NCI-H226 (cell line): ENCODE measurements around the gene PDLIM1.
"Not testable (repeated sequence)": the region's sequence is repeated elsewhere in the genome, so short reads cannot be mapped to it uniquely, and the experiment has no call there.

Experiments used
- DNase-seq: peaks from one replicate; pipeline ENCODE4 v3.0.0-alpha.2; 2015

The PDLIM1 gene

DNA sequence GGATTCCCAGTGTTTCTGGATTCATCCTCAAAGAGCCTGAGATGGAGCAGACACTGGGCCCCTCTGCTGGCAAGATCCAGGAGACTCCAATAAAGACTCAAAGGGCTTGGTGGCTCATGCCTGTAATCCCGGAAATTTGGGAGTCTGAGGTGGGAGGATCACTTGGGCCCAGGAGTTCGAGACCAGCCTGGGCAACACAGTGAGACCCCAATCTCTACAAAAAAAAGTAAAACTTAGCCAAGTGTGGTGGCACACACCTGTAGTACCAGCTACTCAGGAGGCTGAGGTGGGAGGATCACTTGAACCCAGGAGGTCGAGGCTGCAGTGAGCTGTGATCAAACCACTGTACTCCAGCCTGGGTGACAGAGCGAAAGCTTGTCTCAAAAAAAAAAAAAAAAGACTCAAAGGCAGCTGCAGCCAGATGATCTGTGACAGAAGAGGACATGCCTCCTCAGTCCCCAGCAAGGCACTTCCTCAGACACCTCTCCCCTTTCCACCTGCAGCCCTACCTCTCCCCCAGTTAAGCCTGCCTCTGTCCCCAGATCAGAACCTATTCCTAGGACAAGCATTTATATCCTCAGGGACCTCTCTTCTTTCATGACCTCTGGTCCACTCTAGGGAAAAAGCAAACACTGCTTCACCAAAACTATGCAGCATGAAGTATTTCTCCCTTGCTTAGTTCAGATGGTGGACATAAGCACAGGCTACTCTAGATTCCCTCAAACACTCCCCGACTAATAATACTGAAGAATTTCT, 27.9 kb downstream of the PDLIM1 start:
- no peak for DNase-seq

DNA sequence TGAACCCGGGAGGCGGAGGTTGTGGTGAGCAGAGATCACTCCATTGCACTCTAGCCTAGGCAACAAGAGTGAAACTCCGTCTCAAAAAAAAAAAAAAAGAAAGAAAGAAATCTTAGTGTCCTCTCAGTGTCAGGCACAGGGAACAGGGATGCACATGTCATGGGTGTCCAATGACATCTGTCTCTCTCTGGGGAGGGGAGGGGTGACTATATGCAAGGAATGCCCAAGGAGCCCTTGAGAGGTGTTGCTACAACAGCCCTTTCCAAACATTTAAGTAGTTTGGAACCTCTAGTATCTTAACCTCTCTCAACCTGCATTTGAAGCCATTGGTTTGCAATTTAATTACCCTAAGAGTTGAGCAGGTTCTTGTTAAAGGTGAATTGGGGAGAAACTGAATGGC, 28.9 kb downstream of the PDLIM1 start:
- no peak for DNase-seq

DNA sequence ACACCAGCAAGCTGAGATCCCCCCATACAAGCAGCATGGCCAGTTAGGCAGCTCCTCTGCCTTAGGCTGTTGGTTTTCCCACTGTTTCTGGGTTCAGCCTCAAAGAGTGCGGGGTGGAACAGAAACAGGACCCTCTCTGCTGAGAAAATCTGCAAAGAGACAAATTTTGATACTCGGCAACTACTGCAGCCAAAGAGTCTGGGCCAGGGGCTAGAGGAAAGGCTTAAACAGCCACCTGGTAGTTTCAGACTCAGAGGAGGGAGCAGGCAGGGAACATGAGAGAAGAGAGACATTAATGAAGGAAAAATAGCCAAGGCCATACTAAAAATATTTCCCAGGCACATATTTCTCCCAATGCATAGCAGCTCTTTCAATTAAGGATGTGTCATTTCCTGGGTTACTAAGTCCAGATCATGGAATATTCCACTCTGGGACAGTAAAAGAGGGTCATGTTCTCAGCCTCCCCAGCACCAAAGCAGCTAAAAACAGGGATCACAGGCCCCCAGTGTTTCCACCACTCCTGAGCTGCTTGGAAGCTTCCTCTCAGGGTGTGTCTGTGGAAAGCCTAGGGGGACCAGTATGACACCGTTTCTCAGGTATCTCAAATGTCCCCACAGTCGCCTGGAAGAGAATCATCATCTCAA, 29.8 kb downstream of the PDLIM1 start:
- DNase-seq: peak; percentile 65

DNA sequence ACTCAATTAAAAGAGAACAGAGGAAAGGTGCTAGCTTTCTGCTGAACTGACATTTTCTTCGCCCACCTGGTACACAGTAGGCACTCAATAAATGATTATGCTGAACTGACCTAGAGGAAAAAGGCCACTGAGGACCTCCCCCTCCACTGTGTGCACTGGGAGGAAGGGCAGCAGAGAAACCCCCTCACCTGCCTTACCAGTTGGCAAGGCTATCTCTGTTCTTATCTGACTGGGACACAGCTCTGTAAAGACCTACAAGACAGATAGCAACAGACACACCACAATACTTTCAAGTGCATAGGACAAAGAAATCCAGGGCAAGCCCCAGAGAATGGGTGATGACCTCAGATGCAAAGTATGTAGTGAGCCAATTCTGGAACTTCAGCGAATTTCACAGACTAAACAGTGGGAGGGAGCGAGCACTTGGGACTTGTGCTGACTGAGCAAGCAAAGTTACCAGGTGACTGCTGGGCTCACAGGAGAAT, 30.4 kb downstream of the PDLIM1 start:
- peak; percentile 94 for DNase-seq

DNA sequence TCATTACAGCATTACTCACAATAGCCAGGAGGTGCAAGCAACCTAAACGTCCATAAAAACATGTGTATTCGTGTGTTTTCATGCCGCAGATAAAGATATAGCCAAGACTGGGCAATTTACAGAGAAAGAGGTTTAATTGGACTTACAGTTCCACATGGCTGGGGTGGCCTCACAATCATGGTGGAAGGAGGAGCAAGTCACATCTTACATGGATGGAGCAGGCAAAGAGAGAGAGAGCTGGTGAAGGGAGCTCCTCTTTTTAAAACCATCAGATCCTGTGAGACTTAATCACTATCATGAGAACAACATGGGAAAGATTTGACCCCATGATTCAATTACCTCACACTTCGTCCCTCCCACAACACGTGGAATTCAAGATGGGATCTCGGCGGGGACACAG, 33.0 kb downstream of the PDLIM1 start:
- no peak for DNase-seq

DNA sequence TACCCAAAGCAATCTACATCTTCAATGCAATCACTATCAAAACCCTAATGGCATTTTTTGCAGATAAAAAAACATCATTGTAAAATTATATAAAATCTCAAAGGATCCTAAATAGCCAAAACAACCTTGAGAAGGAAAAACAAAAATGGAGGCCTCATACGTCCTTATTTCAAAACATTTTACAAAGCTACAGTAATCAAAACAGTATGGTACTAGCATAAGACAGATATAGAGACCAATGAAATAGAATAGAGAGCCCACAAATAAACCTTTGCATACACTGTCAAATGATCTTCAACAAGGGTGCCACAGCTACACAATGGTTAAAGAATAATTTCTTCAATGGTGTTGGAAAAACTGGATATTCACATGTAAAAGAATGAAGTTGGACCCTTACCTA, 34.5 kb downstream of the PDLIM1 start:
- DNase-seq: no peak

DNA sequence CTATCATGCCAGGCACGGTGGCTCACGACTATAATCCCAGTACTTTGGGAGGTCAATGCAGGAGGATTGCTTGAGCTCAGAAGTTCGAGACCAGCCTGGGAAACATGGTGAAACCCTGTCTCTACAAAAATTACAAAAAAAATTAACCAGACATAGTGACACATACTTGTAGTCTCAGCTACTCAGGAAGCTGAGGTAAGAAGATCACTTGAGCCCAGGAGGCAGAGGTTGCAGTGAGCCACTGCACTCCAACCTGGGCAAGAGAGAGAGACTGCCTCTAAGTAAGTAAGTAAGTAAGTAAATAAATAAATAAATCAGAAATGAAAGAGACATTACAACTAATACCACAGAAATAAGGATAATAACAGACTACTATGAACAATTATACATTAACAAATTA, 36.2 kb downstream of the PDLIM1 start:
- no peak for DNase-seq

DNA sequence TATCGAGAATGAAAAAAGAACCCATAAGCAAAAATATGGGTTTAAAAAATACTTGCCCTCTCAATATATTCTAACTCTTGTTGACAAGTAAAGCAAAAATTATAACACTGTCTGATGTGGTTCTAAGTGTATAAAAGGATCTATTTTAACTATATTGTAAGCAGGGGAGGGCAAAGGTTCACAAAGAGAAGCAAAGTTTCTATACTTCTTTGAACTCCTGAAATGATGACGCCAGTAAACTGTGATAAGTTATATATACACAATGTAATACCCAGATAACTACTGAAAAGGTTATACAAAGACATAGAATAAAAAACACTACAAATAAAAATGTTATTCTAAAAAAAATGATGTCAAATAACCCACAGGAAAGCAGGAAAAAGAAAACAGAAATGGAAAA, 37.1 kb downstream of the PDLIM1 start:
- no peak for DNase-seq

DNA sequence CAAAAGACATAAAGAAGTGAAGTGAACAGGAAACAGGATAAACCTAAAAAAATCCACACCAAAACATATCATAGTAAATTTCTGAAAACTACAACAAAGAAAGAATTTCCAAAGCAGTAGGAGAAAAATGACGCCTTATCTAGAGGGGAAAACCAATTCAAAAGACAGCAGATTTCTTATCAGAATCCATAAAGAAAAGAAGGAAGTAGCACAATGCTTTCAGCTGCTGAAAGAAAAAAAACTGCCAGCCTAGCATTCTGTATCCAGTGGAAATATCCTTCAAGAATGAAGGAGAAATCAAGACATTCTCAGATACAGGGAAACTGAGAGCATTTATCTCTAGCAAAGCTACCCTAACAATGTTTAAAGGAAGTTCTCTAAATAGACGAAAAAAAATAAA, 37.8 kb downstream of the PDLIM1 start:
- no peak for DNase-seq

DNA sequence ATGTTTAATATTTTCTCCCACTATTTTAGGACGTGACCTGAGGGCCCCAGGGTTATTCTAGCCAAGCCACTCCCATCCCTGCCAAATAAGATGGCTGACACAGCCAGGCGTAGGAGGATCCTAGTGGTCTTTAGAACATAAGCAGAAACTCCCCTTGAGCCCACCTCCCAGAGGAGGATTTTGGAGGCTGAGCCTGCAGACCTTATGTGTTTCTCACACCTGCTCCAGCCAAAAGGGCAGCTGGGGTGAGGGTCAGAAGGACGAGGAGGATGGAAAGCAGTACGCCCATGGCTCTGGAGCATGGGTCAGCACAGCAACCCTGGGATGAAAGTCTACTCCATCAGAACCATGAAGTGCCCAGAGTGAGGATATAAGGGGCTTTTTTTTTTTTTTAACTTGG, 39.9 kb downstream of the PDLIM1 start:
- DNase-seq: no peak

DNA sequence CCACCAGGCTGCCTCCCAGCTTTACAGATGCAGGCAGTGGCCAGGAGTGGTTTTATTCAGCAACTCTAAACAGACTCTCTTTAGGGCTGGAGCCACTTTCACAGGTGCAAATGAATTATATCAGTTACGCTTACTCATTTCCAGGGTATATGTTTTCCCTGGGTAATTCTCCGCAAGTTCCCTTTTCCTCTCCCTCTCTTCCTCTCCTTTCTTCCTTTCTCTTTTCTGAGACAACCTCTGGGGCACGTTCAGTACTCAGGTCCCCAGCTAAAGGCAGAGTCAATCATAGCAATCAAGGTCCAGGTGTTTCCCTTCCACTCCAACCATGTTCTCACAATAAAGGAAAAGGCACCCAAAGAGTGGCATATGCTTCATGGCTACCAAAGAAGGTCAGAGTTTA, 41.3 kb downstream of the PDLIM1 start:
- no peak for DNase-seq

DNA sequence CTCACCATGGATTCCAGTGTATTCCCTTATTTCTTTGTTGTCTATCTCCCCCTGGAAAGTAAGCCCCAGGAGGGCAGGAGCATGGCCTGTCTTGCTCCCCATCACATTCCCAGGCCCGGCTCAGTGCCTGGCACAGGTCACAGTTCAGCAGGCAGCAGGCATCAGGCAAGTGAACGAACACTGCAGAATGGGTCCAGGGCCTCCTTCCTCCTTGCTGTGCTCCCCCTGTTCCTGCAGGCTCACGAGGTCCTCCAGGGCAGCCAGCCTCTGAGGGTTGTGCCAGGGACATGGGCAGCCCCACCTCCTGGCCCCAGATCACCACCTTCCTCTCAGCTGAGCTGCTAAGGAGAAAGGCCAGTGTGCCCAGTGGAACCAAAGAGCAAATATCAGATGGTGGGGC, 41.8 kb downstream of the PDLIM1 start:
- no peak for DNase-seq

DNA sequence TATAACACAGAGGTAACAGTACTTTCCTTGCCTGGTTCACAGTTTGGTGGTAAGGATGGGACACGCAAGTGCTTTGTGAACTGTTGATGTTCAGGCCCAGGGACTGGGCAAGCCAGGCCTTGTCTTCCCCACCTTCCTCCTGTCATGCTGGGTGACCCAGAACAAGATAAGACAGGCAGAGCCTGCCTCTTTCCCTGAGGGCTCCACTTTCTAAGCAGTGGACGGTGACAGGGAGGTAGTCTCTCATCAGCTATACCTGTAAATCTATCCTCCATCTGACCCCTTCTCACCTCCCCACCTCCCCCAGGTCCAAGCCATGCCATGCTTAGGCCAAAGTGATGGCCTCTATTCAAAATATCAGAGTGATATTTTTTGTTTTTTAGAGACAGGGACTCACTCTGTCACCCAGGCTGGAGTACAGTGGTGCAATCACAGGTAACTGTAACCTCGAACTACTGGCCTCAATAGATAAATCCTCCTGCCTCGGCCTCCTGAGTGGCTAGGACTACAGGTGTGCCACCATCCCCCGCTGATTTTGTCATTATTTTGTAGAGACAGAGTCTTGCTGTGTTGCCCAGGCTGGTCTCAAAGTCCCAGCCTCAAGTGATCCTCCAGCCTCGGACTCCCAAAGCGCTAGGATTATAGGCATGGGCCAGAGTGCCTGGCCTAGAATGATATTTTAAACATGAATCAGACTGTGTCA, 42.8 kb downstream of the PDLIM1 start:
- no peak for DNase-seq

DNA sequence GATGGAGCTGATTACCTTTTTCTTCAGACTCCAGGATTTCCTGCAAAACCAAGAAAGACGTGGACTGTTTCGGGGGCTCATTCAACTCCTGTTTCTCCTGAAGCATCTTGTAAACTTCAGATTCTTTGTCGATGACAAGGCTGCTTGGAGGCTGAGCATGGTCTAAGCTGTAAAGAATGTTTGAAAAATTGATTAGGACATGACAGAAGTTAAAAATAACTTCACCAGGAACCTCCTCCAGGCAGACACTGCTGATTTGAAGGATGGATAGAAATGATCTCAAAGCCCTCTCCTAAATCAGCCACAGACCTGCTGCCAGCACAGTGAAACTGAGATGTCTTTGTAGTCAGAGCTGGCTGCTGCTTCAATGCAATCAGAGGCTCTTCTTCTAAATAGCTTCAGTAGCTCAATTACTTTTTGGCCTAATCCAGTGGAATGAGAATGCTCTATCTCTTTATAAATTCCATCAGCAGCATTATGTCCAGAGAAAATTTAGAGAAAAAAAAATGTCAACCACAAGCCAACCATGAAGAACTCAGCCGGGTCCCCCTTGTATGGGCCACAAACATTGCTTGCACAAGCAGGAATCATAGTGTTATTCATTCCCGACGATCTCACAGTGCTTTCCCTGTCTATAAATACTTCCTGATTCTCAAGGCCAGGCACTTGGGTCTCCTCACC, 43.5 kb downstream of the PDLIM1 start:
- peak; percentile 81 for DNase-seq

DNA sequence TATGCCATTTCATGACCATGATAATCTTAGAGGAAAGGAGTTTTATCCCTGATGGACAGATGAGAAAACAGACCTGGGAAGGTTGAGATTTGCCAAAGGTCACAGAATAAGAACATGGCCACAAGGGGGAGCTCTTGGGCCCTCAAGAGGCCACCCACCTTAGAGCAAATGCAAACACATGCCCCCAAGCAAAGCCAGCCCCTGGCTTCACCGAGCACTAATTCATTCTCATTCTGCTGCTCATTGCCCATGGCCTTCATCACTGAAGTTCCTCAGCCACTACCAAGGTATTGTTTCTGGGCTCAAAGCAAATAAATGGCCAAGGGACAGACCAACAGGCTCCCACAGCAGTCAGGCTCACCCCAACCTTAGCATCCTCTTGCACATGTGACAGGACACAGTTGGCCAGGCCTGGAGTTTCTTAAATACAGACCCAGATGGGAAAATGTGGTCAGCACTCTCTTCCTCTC, 44.2 kb downstream of the PDLIM1 start:
- DNase-seq: peak; percentile 52

DNA sequence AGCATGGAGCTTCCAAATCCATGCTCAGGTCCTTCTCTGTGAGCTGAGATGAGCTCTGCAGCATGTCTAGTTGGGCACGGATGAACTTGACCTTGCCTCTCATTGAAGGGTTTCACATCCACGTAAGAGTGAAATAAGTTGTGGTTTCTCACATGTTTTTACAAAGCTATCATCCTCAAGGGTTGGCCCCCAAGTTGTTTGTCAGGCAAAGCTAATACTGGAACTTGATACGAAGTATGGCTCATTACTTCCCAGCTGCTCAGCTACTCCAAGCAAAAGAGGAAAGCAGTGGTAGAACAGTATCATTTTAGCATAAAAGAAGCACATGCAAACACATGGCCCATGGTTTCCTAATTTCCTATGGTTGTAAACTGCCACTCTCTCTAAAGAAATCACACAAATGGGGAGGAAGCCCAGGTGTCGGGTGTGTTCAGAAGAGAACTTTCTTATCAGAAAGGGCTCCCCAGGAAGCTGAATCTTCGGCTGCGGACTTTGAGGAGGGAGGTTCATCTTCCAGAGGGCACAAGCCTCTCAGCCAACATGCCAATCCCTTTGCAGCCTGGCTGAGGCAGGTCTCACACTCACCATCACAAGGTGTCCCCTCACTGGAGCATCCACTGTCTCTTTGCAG, 45.3 kb downstream of the PDLIM1 start:
- DNase-seq: no peak

DNA sequence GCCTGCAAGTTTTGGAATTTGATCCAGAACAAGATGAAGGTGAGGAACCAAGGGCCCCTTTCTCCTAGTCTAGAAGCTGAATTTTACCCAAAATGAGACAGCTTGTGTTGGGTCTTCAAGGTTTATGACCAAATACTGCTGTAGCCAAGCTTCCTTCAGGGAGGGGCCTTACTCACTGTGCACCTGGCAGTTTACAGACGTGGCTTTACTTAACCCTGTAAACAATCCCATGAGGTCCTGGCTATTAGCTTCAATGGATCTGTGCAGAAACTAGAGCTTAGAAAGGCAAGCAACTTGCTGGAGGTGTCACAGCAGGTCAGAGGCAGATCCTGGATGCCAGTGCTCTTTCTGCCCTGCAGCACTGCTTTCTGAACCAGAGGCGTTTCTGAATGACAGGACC, 46.7 kb downstream of the PDLIM1 start:
- no peak for DNase-seq

DNA sequence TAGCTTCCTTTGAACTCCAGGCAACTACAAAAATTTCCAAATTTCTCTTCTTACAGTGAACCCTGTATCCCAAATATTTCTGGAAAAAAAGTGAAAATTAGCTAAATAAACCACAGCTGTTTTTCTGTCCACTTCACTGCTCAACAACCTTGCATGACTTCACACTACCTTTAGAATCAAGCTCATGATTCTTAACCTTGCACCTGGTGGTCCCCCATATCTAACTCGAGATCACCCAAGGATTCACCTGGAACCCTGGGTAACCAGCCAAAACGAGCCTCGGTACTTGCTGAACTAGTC, 47.5 kb downstream of the PDLIM1 start:
- DNase-seq: no peak

DNA sequence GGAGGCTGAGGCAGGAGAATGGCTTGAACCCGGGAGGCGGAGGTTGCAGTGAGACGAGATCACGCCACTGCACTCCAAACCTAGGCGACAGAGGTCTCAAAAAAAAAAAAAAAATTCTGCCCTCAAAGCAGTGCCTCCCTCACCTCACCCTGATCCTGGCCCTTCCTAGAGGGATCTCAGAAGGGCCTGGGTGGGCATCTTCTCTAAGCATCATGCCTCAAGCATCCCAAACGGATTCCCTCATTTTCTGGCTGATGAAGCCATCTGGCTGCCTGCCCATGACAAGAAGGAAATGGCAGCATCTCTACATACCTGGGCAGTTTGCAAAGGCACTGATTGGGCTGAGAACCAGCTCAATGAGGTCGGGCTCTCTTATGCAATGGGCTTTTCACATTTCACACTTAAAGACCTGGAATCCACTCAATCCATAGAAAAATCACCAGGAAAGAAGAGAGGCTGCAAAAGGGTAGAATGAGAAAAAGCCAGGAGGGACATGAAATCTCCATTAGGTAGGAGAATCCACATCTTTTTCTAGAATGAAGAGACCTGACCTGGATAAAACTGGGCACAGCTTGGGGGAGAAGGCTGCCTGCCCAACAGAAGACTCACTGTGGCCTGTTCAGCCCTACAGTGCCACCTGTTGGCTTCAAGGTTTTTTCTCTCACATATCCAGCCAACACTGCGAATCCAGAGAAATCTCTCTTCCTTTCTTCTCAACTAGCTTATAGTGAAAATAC, 48.1 kb downstream of the PDLIM1 start:
- DNase-seq: peak; percentile 38

DNA sequence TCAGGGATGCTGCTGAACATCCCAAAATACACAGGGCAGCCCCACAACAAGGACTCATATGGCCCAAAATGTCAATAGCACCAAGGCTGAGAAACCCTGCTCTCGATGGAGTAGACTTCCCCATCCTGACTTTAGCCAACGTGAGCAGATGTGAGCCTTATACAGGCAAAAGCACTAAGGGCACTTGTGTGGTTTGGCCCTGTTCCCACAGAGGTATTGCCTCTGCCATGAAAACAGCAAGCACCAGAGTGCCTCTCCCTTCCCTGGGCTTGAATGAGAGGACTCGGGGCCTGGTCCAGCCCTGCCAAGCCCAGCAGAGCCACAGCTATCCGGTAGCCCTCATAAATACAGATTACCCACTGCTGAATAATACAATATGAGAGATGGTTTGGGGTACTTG, 49.3 kb downstream of the PDLIM1 start:
- no peak for DNase-seq

DNA sequence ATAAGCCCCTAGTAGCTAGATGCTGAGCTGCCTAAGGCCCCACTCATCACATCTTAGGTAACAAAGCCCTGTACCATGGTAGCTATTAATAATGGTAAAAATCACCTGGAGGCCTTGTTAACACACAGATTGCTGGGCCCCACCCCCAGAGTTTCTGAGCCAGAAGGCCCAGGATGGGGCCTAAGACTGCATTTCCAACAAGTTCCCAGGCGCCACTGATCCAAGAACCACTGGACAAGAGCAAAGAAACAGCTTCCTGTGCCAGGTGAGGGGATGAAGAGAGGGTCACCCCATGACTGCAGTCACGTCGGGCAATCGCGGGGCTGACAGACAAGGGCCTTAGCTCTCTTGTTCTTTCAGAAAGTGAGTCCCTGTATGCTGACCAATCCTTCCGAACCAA, 50.0 kb downstream of the PDLIM1 start:
- DNase-seq: no peak

DNA sequence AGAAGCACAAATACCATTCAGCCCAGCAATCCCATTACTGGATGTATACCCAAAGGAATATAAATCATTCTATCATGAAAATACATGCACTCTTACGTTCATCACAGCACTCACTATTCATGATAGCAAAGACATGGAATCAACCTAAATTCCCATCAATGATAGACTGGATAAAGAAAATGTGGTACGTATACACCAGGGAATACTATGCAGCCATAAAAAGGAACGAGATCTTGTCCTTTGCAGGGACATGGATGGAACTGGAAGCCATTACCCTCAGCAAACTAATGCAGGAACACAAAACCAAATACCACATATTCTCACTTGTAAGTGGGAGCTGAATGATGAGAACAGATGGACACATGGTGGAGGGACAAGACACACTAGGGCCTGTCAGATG, 50.7 kb downstream of the PDLIM1 start:
- DNase-seq: not testable (repeated sequence)
